HL-60 (cell line): ENCODE measurements around the gene CAND1.

Experiments
- POLR2AphosphoS5 ChIP-seq: IDR thresholded peaks from 2 replicates; pipeline ENCODE4 v1.6.1; 2012; ENCODE audit warnings: low read depth
- TF ChIP-seq, protein P1 (sequence below): IDR thresholded peaks from one replicate; pipeline ENCODE4 v1.5.1; 2011; ENCODE audit warnings: low read length, control low read depth, inconsistent platforms; ENCODE audit not compliant: insufficient read depth

DNA sequence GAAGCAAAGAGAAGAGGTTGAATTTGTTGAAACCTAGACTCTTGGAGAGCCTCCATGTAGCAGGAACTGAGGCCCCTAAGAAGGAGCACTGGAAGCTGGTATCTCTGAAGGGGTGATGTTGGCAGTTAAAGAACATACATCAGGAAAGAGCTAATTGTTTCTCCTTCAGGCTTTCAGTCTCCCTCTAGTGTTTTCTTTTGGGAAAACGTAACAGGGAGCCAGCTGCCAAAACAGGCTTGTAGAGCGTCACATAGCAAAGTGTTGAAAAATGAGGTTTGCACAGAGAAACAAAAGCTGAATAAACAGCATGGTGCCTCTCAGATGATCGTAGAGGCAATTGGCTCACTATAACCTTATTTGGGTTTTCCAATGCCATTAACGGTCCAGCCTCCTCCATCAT lies 46.9 kb upstream of the CAND1 start:
- TF ChIP-seq, protein P1, sequence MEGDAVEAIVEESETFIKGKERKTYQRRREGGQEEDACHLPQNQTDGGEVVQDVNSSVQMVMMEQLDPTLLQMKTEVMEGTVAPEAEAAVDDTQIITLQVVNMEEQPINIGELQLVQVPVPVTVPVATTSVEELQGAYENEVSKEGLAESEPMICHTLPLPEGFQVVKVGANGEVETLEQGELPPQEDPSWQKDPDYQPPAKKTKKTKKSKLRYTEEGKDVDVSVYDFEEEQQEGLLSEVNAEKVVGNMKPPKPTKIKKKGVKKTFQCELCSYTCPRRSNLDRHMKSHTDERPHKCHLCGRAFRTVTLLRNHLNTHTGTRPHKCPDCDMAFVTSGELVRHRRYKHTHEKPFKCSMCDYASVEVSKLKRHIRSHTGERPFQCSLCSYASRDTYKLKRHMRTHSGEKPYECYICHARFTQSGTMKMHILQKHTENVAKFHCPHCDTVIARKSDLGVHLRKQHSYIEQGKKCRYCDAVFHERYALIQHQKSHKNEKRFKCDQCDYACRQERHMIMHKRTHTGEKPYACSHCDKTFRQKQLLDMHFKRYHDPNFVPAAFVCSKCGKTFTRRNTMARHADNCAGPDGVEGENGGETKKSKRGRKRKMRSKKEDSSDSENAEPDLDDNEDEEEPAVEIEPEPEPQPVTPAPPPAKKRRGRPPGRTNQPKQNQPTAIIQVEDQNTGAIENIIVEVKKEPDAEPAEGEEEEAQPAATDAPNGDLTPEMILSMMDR: peak; percentile 3
- TF ChIP-seq POLR2AphosphoS5: no peak
